Mesothelial cell of epicardium (in vitro differentiated cells): ENCODE data around the gene PLA2G4E. TPM values are rescaled to one million over a fixed set of nuclear protein-coding genes. Genes with fewer than 3 reads are reported as not detected.

ENCODE experiments used
- DNase-seq, 2 experiments: peaks; one replicate each; pipeline ENCODE4 v3.0.0; 2021; ENCODE audit warnings: low spot score in 2 of 2; ENCODE audit not compliant: unreplicated experiment in 2 of 2
- H3K27ac Mint-ChIP-seq: 2 replicates; pipeline ENCODE4 v1.8.0; 2021; ENCODE audit warnings: mixed read lengths
- H3K27me3 Mint-ChIP-seq: 2 replicates; pipeline ENCODE4 v1.8.0; 2021; ENCODE audit warnings: low read depth, mixed read lengths
- H3K36me3 Mint-ChIP-seq: 2 replicates; pipeline ENCODE4 v1.8.0; 2021; ENCODE audit warnings: mixed read lengths
- H3K4me1 Mint-ChIP-seq: 2 replicates; pipeline ENCODE4 v1.8.0; 2021; ENCODE audit warnings: mixed read lengths
- H3K4me3 Mint-ChIP-seq: 2 replicates; pipeline ENCODE4 v1.8.0; 2021; ENCODE audit warnings: mild to moderate bottlenecking, moderate library complexity, mixed read lengths
- H3K9me3 Mint-ChIP-seq: 2 replicates; pipeline ENCODE4 v1.8.0; 2021; ENCODE audit warnings: mixed read lengths
- CTCF ChIP-seq: fragments of 200-600 bp; sonication (generic); IDR thresholded peaks from one replicate; pipeline ENCODE4 v1.5.0; 2021; ENCODE audit warnings: antibody characterized with exemption; ENCODE audit not compliant: unreplicated experiment
- total RNA-seq: library from RNA; stranded (reverse); gene quantifications from 3 replicates; pipeline ENCODE4 v1.2.1, GENCODE V29; 2021

PLA2G4E gene
- total RNA-seq, 1 donor from 2014 or later, result not detected

GRCh38 chr15:41965441-41966413 lies 55.1 kb downstream of the PLA2G4E start:
- TF ChIP-seq CTCF, result no peak
- peaks cover 8% of the 10 kb centered on the region for H3K9me3 Mint-ChIP-seq
- peaks cover 30% of the 10 kb centered on the region for H3K4me1 Mint-ChIP-seq
- peaks cover 4% of the 10 kb centered on the region for H3K36me3 Mint-ChIP-seq
- no peaks in the 10 kb centered on the region for H3K27me3 Mint-ChIP-seq
- H3K4me3 Mint-ChIP-seq, result no peak overlapping the region
- DNase-seq, result no peak
- no peak overlapping the region for H3K27ac Mint-ChIP-seq

GRCh38 chr15:41961595-41962202 lies 59.1 kb downstream of the PLA2G4E start:
- no peaks in the 10 kb centered on the region for H3K27me3 Mint-ChIP-seq
- no peak for DNase-seq
- peaks cover 8% of the 10 kb centered on the region for H3K9me3 Mint-ChIP-seq
- H3K27ac Mint-ChIP-seq, result no peak overlapping the region
- peaks cover 31% of the 10 kb centered on the region for H3K4me1 Mint-ChIP-seq
- peaks cover 7% of the 10 kb centered on the region for H3K36me3 Mint-ChIP-seq
- H3K4me3 Mint-ChIP-seq, result no peak overlapping the region
- no peak for TF ChIP-seq CTCF

- Mint-ChIP-seq H3K36me3 (peaks cover 7% of the 10 kb centered on the region), H3K9me3 (peaks cover 8% of the 10 kb centered on the region), H3K27ac (peak overlapping the region; percentile 18), H3K27me3 (no peaks in the 10 kb centered on the region), H3K4me3 (no peak overlapping the region), H3K4me1 (peaks cover 34% of the 10 kb centered on the region)
- DNase-seq, result no peak
- TF ChIP-seq CTCF, result no peak
Measured at GRCh38 chr15:41961001-41961518, 59.8 kb downstream of the PLA2G4E start.

- no peak for TF ChIP-seq CTCF
- peaks cover 7% of the 10 kb centered on the region for H3K36me3 Mint-ChIP-seq
- no peak overlapping the region for H3K4me3 Mint-ChIP-seq
- peaks cover 37% of the 10 kb centered on the region for H3K4me1 Mint-ChIP-seq
- H3K27me3 Mint-ChIP-seq, result no peaks in the 10 kb centered on the region
- no peak overlapping the region for H3K27ac Mint-ChIP-seq
- H3K9me3 Mint-ChIP-seq, result peaks cover 8% of the 10 kb centered on the region
- DNase-seq, result no peak
Measured at GRCh38 chr15:41958002-41958420, 62.8 kb downstream of the PLA2G4E start.

- Mint-ChIP-seq H3K9me3 (peaks cover 7% of the 10 kb centered on the region), H3K4me1 (peaks cover 37% of the 10 kb centered on the region), H3K36me3 (peaks cover 9% of the 10 kb centered on the region), H3K27me3 (no peaks in the 10 kb centered on the region), H3K4me3 (no peak overlapping the region), H3K27ac (peak overlapping the region; percentile 25)
- DNase-seq, result no peak
- no peak for TF ChIP-seq CTCF
Measured at GRCh38 chr15:41957021-41957897, 63.6 kb downstream of the PLA2G4E start.
